Caco-2 (cell line): Measurements from ENCODE around the gene BAZ2A. TPM values are rescaled to one million over a fixed set of nuclear protein-coding genes. Genes with fewer than 3 reads are reported as not detected.

Source experiments
- BruUV-seq: library from RNA; stranded (reverse); fragments of 400-500 nt; replicated peaks from 2 replicates; lab custom pipeline; 2021; lab: Mats Ljungman, UMichigan
- CTCF ChIA-PET: fragments of 300-600 bp; sonication (Branson Sonifier 250); formaldehyde crosslinking; loops from one replicate; lab custom pipeline; 2022; ENCODE audit warnings: antibody characterized with exemption; lab: Charles Lee
- POLR2A ChIA-PET: fragments of 300-600 bp; sonication (Branson Sonifier 250); formaldehyde crosslinking; loops from one replicate; lab custom pipeline; 2022; ENCODE audit warnings: antibody characterized with exemption; lab: Charles Lee
- DNase-seq, 2 experiments: peaks; one replicate each; pipeline versions ENCODE4 v3.0.0 to v3.0.0-alpha.2; 2020 to 2022
- H3K27me3 ChIP-seq: replicated peaks from 2 replicates; pipeline ENCODE4 v1.6.0; 2011; ENCODE audit warnings: low read length; ENCODE audit not compliant: control insufficient read depth, insufficient read depth
- H3K36me3 ChIP-seq: 2 replicates; pipeline ENCODE4 v1.5.1; 2011; ENCODE audit warnings: low read length; ENCODE audit not compliant: control insufficient read depth, insufficient read depth
- H3K4me1 ChIP-seq: fragments of 250-450 bp; sonication (Bioruptor Pico); 2 replicates; pipeline ENCODE4 v1.5.1; 2020; ENCODE audit warnings: mild to moderate bottlenecking
- H3K4me3 ChIP-seq: 2 replicates; pipeline ENCODE4 v1.5.1; 2011; ENCODE audit warnings: low read depth, mild to moderate bottlenecking, control low read depth, low read length
- H3K9me3 ChIP-seq: fragments of 250-450 bp; sonication (Bioruptor Pico); 2 replicates; pipeline ENCODE4 v1.5.1; 2020; ENCODE audit warnings: mild to moderate bottlenecking, moderate library complexity
- H3K27ac Mint-ChIP-seq: one replicate; pipeline ENCODE4 v1.8.0; 2022; ENCODE audit warnings: mixed read lengths; ENCODE audit not compliant: unreplicated experiment
- H3K27me3 Mint-ChIP-seq: one replicate; pipeline ENCODE4 v1.8.0; 2022; ENCODE audit warnings: mixed read lengths; ENCODE audit not compliant: insufficient read depth, unreplicated experiment
- H3K36me3 Mint-ChIP-seq: one replicate; pipeline ENCODE4 v1.8.0; 2022; ENCODE audit warnings: mild to moderate bottlenecking, mixed read lengths; ENCODE audit not compliant: insufficient read depth, unreplicated experiment
- H3K4me1 Mint-ChIP-seq: one replicate; pipeline ENCODE4 v1.8.0; 2022; ENCODE audit warnings: low read depth, mixed read lengths; ENCODE audit not compliant: unreplicated experiment
- H3K4me3 Mint-ChIP-seq: one replicate; pipeline ENCODE4 v1.8.0; 2022; ENCODE audit warnings: mild to moderate bottlenecking, moderate library complexity, mixed read lengths; ENCODE audit not compliant: unreplicated experiment
- H3K9me3 Mint-ChIP-seq: one replicate; pipeline ENCODE4 v1.8.0; 2022; ENCODE audit warnings: mixed read lengths; ENCODE audit not compliant: unreplicated experiment
- CTCF ChIP-seq, 2 experiments: fragments of 200-600 bp in 1 of 2; IDR thresholded peaks; 1 replicate in 1 of 2; 2 replicates in 1 of 2; pipeline versions ENCODE4 v1.5.1 to v1.8.0; 2011 to 2022; ENCODE audit warnings: antibody characterized with exemption in 1 of 2, control low read depth in 1 of 2, inconsistent platforms in 1 of 2, low read depth in 1 of 2, low read length in 1 of 2, mild to moderate bottlenecking in 1 of 2, moderate library complexity in 1 of 2; ENCODE audit not compliant: insufficient read depth in 1 of 2, severe bottlenecking in 1 of 2, unreplicated experiment in 1 of 2
- intact Hi-C: fragments of 100-400 bp; cut with micrococcal nuclease; formaldehyde crosslinking; loops from one replicate; pipeline ENCODE4 v1.10.0; 2022; ENCODE audit not compliant: unreplicated experiment
- total RNA-seq: library from RNA; stranded (reverse); gene quantifications from 2 replicates; pipeline ENCODE4 v1.2.3, GENCODE V29; 2022

The BAZ2A gene
- total RNA-seq, 1 experiment from 2014 or later, result 104 TPM

DNA sequence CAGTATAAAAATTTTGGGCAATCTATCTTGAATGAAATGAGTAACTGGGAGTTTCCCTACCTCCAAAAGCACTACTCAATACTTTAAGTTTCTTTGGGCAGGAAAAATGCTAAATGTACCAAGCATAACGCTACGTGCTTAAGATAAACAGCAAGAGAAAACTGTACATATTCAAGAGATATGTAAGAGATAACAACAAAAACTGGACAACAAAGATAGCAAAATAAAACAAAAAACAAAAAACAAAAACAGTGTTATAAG lies 38.0 kb upstream of the BAZ2A start:
- no peaks in the 10 kb centered on the region for H3K9me3 Mint-ChIP-seq
- H3K4me1 ChIP-seq, result peaks cover 11% of the 10 kb centered on the region
- ChIA-PET CTCF (no interaction called here), POLR2A (interaction anchor here (0.6 kb wide), 1 partner anchor 155 kb away, joined by 13 read pairs; no protein-coding TSS in a partner anchor)
- no peak overlapping the region for H3K4me3 ChIP-seq
- H3K36me3 Mint-ChIP-seq, result peaks cover 96% of the 10 kb centered on the region
- H3K4me3 Mint-ChIP-seq, result no peak overlapping the region
- intact Hi-C loops, result no loop called here
- H3K36me3 ChIP-seq, result no peaks in the 10 kb centered on the region; the same call in 1 of the 2 replicates
- H3K27ac Mint-ChIP-seq, result no peak overlapping the region
- no peak for TF ChIP-seq CTCF (IDR thresholded peaks at IDR 0.05; ENCODE audit: insufficient read depth in 1 of 2, low read depth in 1 of 2, low read length in 1 of 2, severe bottlenecking in 1 of 2, unreplicated experiment in 1 of 2)
- no peaks in the 10 kb centered on the region for H3K4me1 Mint-ChIP-seq
- H3K9me3 ChIP-seq, result no peaks in the 10 kb centered on the region
- no peaks in the 10 kb centered on the region for H3K27me3 Mint-ChIP-seq
- no TSS peak for BruUV-seq
- H3K27me3 ChIP-seq, result no peaks in the 10 kb centered on the region
- no peak for DNase-seq

DNA sequence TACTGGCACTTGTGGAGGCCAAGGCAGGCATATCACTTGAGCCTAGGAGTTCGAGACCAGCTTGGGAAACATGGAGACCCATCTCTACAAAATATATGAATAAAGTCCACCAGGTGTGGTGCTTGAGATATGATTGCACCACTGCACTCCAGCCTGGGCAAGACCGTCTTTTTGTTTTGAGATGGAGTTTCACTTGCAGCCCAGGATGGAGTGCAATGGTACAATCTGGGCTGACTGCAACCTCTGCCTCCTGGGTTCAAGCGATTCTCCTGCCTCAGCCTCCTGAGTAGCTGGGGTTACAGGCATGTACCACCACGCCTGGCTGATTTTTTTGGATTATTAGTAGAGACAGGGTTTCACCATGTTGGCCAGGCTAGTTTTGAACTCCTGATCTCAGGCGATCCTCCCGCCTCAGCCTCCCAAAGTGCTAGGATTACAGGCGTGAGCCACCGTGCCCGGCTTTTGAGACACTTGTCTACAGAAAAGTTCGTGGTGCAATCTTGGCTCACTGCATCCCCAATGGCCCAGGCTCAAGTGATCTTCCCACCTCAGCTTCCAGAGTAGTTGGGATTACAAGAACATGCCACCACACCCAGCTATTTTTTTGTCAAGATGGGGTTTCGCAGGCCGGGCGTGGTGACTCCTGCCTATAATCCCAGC lies 32.0 kb upstream of the BAZ2A start:
- Histone ChIP-seq H3K4me3 (no peak overlapping the region), H3K27me3 (no peaks in the 10 kb centered on the region), H3K9me3 (no peaks in the 10 kb centered on the region), H3K36me3 (no peaks in the 10 kb centered on the region), H3K4me1 (peaks cover 7% of the 10 kb centered on the region)
- TF ChIP-seq CTCF (IDR thresholded peaks at IDR 0.05; ENCODE audit: insufficient read depth in 1 of 2, low read depth in 1 of 2, low read length in 1 of 2, severe bottlenecking in 1 of 2, unreplicated experiment in 1 of 2), result no peak
- Mint-ChIP-seq H3K4me3 (no peak overlapping the region), H3K27ac (no peak overlapping the region), H3K27me3 (no peaks in the 10 kb centered on the region), H3K36me3 (peaks cover 76% of the 10 kb centered on the region), H3K9me3 (no peaks in the 10 kb centered on the region), H3K4me1 (peaks cover 7% of the 10 kb centered on the region)
- ChIA-PET CTCF (interaction anchor here (1.2 kb wide), 1 partner anchor 25 kb away, joined by 3 read pairs; no protein-coding TSS in a partner anchor), POLR2A (no interaction called here)
- BruUV-seq, result no TSS peak
- intact Hi-C loops, result no loop called here
- no peak for DNase-seq

- Histone ChIP-seq H3K36me3 (no peaks in the 10 kb centered on the region), H3K4me1 (peaks cover 7% of the 10 kb centered on the region), H3K27me3 (no peaks in the 10 kb centered on the region), H3K9me3 (no peaks in the 10 kb centered on the region), H3K4me3 (no peak overlapping the region)
- no peak overlapping the region for H3K27ac Mint-ChIP-seq
- ChIA-PET CTCF (interaction anchor here (1.2 kb wide), 1 partner anchor 25 kb away, joined by 3 read pairs; no protein-coding TSS in a partner anchor), POLR2A (no interaction called here)
- DNase-seq, result no peak
- BruUV-seq, result no TSS peak
- no peak overlapping the region for H3K4me3 Mint-ChIP-seq
- H3K27me3 Mint-ChIP-seq, result no peaks in the 10 kb centered on the region
- no peaks in the 10 kb centered on the region for H3K9me3 Mint-ChIP-seq
- H3K36me3 Mint-ChIP-seq, result peaks cover 72% of the 10 kb centered on the region
- peaks cover 7% of the 10 kb centered on the region for H3K4me1 Mint-ChIP-seq
- TF ChIP-seq CTCF (IDR thresholded peaks at IDR 0.05; ENCODE audit: insufficient read depth in 1 of 2, low read depth in 1 of 2, low read length in 1 of 2, severe bottlenecking in 1 of 2, unreplicated experiment in 1 of 2), result no peak
- intact Hi-C loops, result no loop called here
These were observed 31.4 kb upstream of the BAZ2A start for GRCh38 chr12:56661560-56661959.
